ENCODE results near the gene SLCO4C1. TPM values are rescaled to one million over a fixed set of nuclear protein-coding genes. Genes with fewer than 3 reads are reported as not detected.

SLCO4C1 gene
- total RNA-seq, 1 experiment from 2014 or later, result 4.8 TPM

DNA sequence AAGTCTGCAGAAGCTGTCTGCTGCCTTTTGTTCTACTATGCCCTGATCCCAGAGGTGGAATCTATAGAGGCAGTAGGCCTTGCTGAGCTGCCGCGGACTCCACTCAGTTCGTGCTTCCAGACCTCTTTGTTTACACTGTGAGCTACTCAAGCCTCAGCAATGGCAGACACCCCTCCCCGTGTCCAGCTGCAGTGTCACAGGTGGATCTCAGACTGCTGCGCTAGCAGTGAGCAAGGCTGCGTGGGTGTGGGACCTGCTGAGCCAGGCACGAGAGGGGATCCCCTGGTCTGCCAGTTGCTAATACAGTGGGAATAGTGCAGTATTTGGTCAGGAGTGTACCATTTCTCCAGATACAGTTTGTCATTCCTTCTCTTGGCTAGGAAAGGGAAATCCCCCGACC is 99.6 kb downstream of the SLCO4C1 start:
- no CpG with 5 or more reads among the region's 8 CpGs for WGBS (ENCODE audit: extremely low coverage, insufficient read length, low lambda C conversion rate)
- no peak for DNase-seq
- H2AFZ ChIP-seq (ENCODE audit: low read length), result no peak overlapping the region

More for the DNA sequence above, 99.6 kb downstream of the SLCO4C1 start:
- Mint-ChIP-seq H3K4me1 (no peaks in the 10 kb centered on the region), H3K27ac (no peak overlapping the region), H3K9me3 (peaks cover 5% of the 10 kb centered on the region in 2 experiments; a peak in 3 of 5 replicates), H3K4me3 (no peak overlapping the region), H3K27me3 (ENCODE audit: low read depth) (no peaks in the 10 kb centered on the region; the same call in 1 of the 2 replicates), H3K36me3 (ENCODE audit: insufficient read depth in 1 of 3, low read depth in 3 of 3) (peaks cover 0 to 4% (median 3%) of the 10 kb centered on the region in 3 experiments; a peak in 3 of 7 replicates)
- Histone ChIP-seq H4K91ac (ENCODE audit: insufficient read length, low read depth, low read length) (no peak overlapping the region), H3K27me3 (ENCODE audit: insufficient read depth, low read length) (no peaks in the 10 kb centered on the region), H3K79me1 (ENCODE audit: insufficient read depth, low read depth, low read length, poor library complexity, severe bottlenecking) (no peaks in the 10 kb centered on the region), H3K9ac (ENCODE audit: extremely low read depth, insufficient read length, low read length) (no peak overlapping the region), H4K8ac (replicated peaks; ENCODE audit: insufficient read length, low read depth, low read length) (no peak overlapping the region), H4K20me1 (ENCODE audit: control insufficient read depth, insufficient read depth, insufficient read length) (no peaks in the 10 kb centered on the region), H2BK120ac (ENCODE audit: low read depth, low read length, poor library complexity, severe bottlenecking) (no peak overlapping the region), H3T11ph (ENCODE audit: low read length) (no peak overlapping the region), H2AK5ac (ENCODE audit: insufficient read length, low read length) (no peak overlapping the region), H3K9me3 (ENCODE audit: control insufficient read depth, low read depth, low read length) (no peaks in the 10 kb centered on the region), H2BK5ac (ENCODE audit: insufficient read length, low read length) (no peak overlapping the region), H3K23ac (ENCODE audit: insufficient read length, low read depth, low read length) (no peak overlapping the region), H3K27ac (ENCODE audit: insufficient read length, low read depth, low read length) (no peak overlapping the region), H3K4me1 (ENCODE audit: insufficient read depth, low read length) (no peaks in the 10 kb centered on the region), H3K23me2 (ENCODE audit: insufficient read length, low read depth, low read length, poor library complexity, severe bottlenecking) (no peaks in the 10 kb centered on the region), H3K56ac (ENCODE audit: insufficient read length, low read depth, low read length) (no peak overlapping the region), H2BK12ac (ENCODE audit: insufficient read length, low read depth, low read length) (no peak overlapping the region), H3K4ac (ENCODE audit: low read depth, low read length) (no peak overlapping the region), H3K79me2 (ENCODE audit: insufficient read depth, low read length) (no peaks in the 10 kb centered on the region), H2BK20ac (ENCODE audit: low read depth, low read length, poor library complexity, severe bottlenecking) (no peak overlapping the region), H4K5ac (ENCODE audit: insufficient read length, low read depth, low read length) (no peak overlapping the region), H3K14ac (ENCODE audit: insufficient read depth, low read length) (no peak overlapping the region), H2BK15ac (ENCODE audit: low read depth, low read length) (no peak overlapping the region), H3K4me2 (ENCODE audit: insufficient read depth, insufficient read length, low read length) (no peak overlapping the region), H3K18ac (ENCODE audit: insufficient read length, low read depth, low read length) (no peak overlapping the region)
- TF ChIP-seq, protein P1, sequence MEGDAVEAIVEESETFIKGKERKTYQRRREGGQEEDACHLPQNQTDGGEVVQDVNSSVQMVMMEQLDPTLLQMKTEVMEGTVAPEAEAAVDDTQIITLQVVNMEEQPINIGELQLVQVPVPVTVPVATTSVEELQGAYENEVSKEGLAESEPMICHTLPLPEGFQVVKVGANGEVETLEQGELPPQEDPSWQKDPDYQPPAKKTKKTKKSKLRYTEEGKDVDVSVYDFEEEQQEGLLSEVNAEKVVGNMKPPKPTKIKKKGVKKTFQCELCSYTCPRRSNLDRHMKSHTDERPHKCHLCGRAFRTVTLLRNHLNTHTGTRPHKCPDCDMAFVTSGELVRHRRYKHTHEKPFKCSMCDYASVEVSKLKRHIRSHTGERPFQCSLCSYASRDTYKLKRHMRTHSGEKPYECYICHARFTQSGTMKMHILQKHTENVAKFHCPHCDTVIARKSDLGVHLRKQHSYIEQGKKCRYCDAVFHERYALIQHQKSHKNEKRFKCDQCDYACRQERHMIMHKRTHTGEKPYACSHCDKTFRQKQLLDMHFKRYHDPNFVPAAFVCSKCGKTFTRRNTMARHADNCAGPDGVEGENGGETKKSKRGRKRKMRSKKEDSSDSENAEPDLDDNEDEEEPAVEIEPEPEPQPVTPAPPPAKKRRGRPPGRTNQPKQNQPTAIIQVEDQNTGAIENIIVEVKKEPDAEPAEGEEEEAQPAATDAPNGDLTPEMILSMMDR (conservative IDR thresholded peaks at IDR 0.05), result no peak

Other genes starting within 250 kb of the SLCO4C1 start
- gene SLCO6A1, start 202.7 kb upstream of the SLCO4C1 start, total RNA-seq (2021), result 0.46 and 0.77 TPM in 2 replicates